ENCODE data around the gene IFIT3. TPM values are rescaled to one million over a fixed set of nuclear protein-coding genes. Genes with fewer than 3 reads are reported as not detected.
"Not testable (repeated sequence)": the region's sequence is repeated elsewhere in the genome, so short reads cannot be mapped to it uniquely, and the experiment has no call there.

Gene IFIT3
- total RNA-seq, 4 donors from 2014 or later, result 9.2 to 58.5 (median 17.2) TPM

- ATAC-seq (ENCODE audit: low FRiP score) (peak; percentile 48), DNase-seq (ENCODE audit: low spot score) (no peak)
- TF ChIP-seq CTCF (IDR thresholded peaks at IDR 0.05), result no peak
Observed at GRCh38 chr10:89346405-89347254, 18.8 kb downstream of the IFIT3 start.

- no peak for DNase-seq (ENCODE audit: low spot score)
- ATAC-seq (ENCODE audit: low FRiP score), result no peak
- no peak for TF ChIP-seq CTCF (IDR thresholded peaks at IDR 0.05)
Observed at GRCh38 chr10:89347701-89348457, 20.1 kb downstream of the IFIT3 start.

GRCh38 chr10:89348481-89348880, 20.7 kb downstream of the IFIT3 start:
- ATAC-seq (ENCODE audit: low FRiP score) (no peak), DNase-seq (ENCODE audit: low spot score) (no peak)
- no peak for TF ChIP-seq CTCF (IDR thresholded peaks at IDR 0.05)

- no peak for ATAC-seq (ENCODE audit: low FRiP score)
Observed at GRCh38 chr10:89348975-89349374, 21.2 kb downstream of the IFIT3 start.

GRCh38 chr10:89350631-89351315, 23.0 kb downstream of the IFIT3 start:
- DNase-seq (ENCODE audit: low spot score), result not testable (repeated sequence)
- ATAC-seq (ENCODE audit: low FRiP score), result peak; percentile 43

More at GRCh38 chr10:89348975-89349374, 21.2 kb downstream of the IFIT3 start:
- no peak for TF ChIP-seq CTCF (IDR thresholded peaks at IDR 0.05)
- no peak for DNase-seq (ENCODE audit: low spot score)

GRCh38 chr10:89351412-89351779, 23.6 kb downstream of the IFIT3 start:
- DNase-seq (ENCODE audit: low spot score), result no peak
- TF ChIP-seq CTCF (IDR thresholded peaks at IDR 0.05), result no peak
- peak; percentile 33 for ATAC-seq (ENCODE audit: low FRiP score)

Measured in omental fat pad (tissue), 4 donors.